RPMI7951 (cell line): ENCODE data around the gene NCOA1. TPM values are rescaled to one million over a fixed set of nuclear protein-coding genes. Genes with fewer than 3 reads are reported as not detected.
"Not testable (repeated sequence)": the region's sequence is repeated elsewhere in the genome, so short reads cannot be mapped to it uniquely, and the experiment has no call there.

Experiments used
- DNase-seq: peaks from one replicate; pipeline ENCODE4 v3.0.0-alpha.2; 2012; ENCODE audit warnings: low read depth
- total RNA-seq: library from RNA; depleted of rRNA; stranded (reverse); fragments of >200 nt; shearing (Covaris generic); gene quantifications from 2 replicates; pipeline ENCODE4 v1.2.3, GENCODE V29; 2014

The NCOA1 gene
- total RNA-seq, 1 experiment from 2014 or later: 9.9 TPM

GRCh38 chr2:24626131-24626530 is 135.1 kb downstream of the NCOA1 start:
- no peak for DNase-seq

GRCh38 chr2:24628746-24629145 is 137.7 kb downstream of the NCOA1 start:
- DNase-seq: no peak

- DNase-seq: no peak
These were observed 141.1 kb downstream of the NCOA1 start for GRCh38 chr2:24632172-24632571.

- peak; percentile 6 for DNase-seq
These were observed 144.1 kb downstream of the NCOA1 start for GRCh38 chr2:24635181-24635580.

GRCh38 chr2:24638568-24638967 is 147.5 kb downstream of the NCOA1 start:
- no peak for DNase-seq

GRCh38 chr2:24642351-24642750 is 151.3 kb downstream of the NCOA1 start:
- DNase-seq: no peak

GRCh38 chr2:24643051-24643450 is 152.0 kb downstream of the NCOA1 start:
- no peak for DNase-seq

GRCh38 chr2:24644032-24644431 is 153.0 kb downstream of the NCOA1 start:
- no peak for DNase-seq

GRCh38 chr2:24650997-24651642 is 160.1 kb downstream of the NCOA1 start:
- no peak for DNase-seq

- DNase-seq: no peak
These were observed 160.6 kb downstream of the NCOA1 start for GRCh38 chr2:24651643-24652003.

- no peak for DNase-seq
These were observed 161.5 kb downstream of the NCOA1 start for GRCh38 chr2:24652265-24653182.

GRCh38 chr2:24657818-24658217 is 166.8 kb downstream of the NCOA1 start:
- no peak for DNase-seq

GRCh38 chr2:24658531-24659202 is 167.6 kb downstream of the NCOA1 start:
- DNase-seq: no peak

GRCh38 chr2:24659862-24660261 is 168.8 kb downstream of the NCOA1 start:
- no peak for DNase-seq

- no peak for DNase-seq
These were observed 176.5 kb downstream of the NCOA1 start for GRCh38 chr2:24667542-24667941.

- DNase-seq: no peak
These were observed 180.2 kb downstream of the NCOA1 start for GRCh38 chr2:24671230-24671629.

GRCh38 chr2:24672589-24672988 is 181.5 kb downstream of the NCOA1 start:
- DNase-seq: no peak

- no peak for DNase-seq
These were observed 184.3 kb downstream of the NCOA1 start for GRCh38 chr2:24675338-24675737.

- DNase-seq: no peak
These were observed 185.4 kb downstream of the NCOA1 start for GRCh38 chr2:24676493-24676892.

- not testable (repeated sequence) for DNase-seq
These were observed 187.0 kb downstream of the NCOA1 start for GRCh38 chr2:24678066-24678465.

GRCh38 chr2:24680196-24680595 is 189.1 kb downstream of the NCOA1 start:
- DNase-seq: no peak

GRCh38 chr2:24682304-24682703 is 191.2 kb downstream of the NCOA1 start:
- DNase-seq: no peak

GRCh38 chr2:24683408-24683807 is 192.4 kb downstream of the NCOA1 start:
- DNase-seq: no peak
